HepG2 (cell line): ENCODE results near the gene ZBTB46. TPM values are rescaled to one million over a fixed set of nuclear protein-coding genes. Genes with fewer than 3 reads are reported as not detected.

Experiments used
- BHLHE40 ChIP-seq: IDR thresholded peaks from 2 replicates; pipeline ENCODE4 v1.6.1; 2011; ENCODE audit warnings: low read length, improper control_type of control experiment
- BRD4 ChIP-seq: sonication (generic); formaldehyde crosslinking; IDR thresholded peaks from 2 replicates; pipeline ENCODE4 v1.4.0; 2020; ENCODE audit warnings: missing genetic modification reagents
- BRF2 ChIP-seq: sonication (generic); formaldehyde crosslinking; IDR thresholded peaks from 2 replicates; pipeline ENCODE4 v1.8.1; 2022; ENCODE audit warnings: mild to moderate bottlenecking, missing genetic modification reagents
- E2F5 ChIP-seq: sonication (generic); formaldehyde crosslinking; conservative IDR thresholded peaks from 2 replicates; pipeline ENCODE4 v1.4.0; 2020; ENCODE audit warnings: missing genetic modification reagents
- FOXA3 ChIP-seq: IDR thresholded peaks from 2 replicates; pipeline ENCODE4 v1.6.1; 2016; ENCODE audit warnings: missing genetic modification reagents, missing compliant biosample characterization
- PITX1 ChIP-seq: sonication (generic); formaldehyde crosslinking; IDR thresholded peaks from 2 replicates; pipeline ENCODE4 v1.5.1; 2020; ENCODE audit warnings: mild to moderate bottlenecking, missing genetic modification reagents
- ZBTB7A ChIP-seq: sonication (generic); formaldehyde crosslinking; IDR thresholded peaks from 2 replicates; pipeline ENCODE4 v1.8.0; 2022; ENCODE audit warnings: mild to moderate bottlenecking, missing genetic modification reagents
- ZNF232 ChIP-seq: sonication (generic); formaldehyde crosslinking; IDR thresholded peaks from 2 replicates; pipeline ENCODE4 v1.4.0; 2020; ENCODE audit warnings: missing genetic modification reagents, borderline replicate concordance
- ZNF572 ChIP-seq: sonication (generic); formaldehyde crosslinking; IDR thresholded peaks from 2 replicates; pipeline ENCODE4 v1.5.1; 2020; ENCODE audit warnings: mild to moderate bottlenecking, missing genetic modification reagents
- polyA plus RNA-seq, 8 experiments: library from polyadenylated mRNA; depleted of rRNA in 3 of 8; stranded (reverse) in 7 of 8; unstranded in 1 of 8; fragments of >200 nt; fragmentation: Illumina TruSeq in 4 of 8; extraction: Trizol in 4 of 8; gene quantifications; 2 replicates each; pipeline versions ENCODE4 v1.2.1 to v1.2.3, GENCODE V29; 2011 to 2016; ENCODE audit warnings: low read depth in 4 of 8, missing spikeins in 1 of 8, mixed read lengths in 1 of 8; ENCODE audit not compliant: insufficient read depth in 1 of 8
- total RNA-seq, 5 experiments: library from RNA; depleted of rRNA; stranded (reverse); fragments of >200 nt; fragmentation: Illumina TruSeq; extraction: Trizol; gene quantifications; 2 replicates each; pipeline ENCODE4 v1.2.3, GENCODE V29; 2016; ENCODE audit warnings: low read depth in 1 of 5
- TF ChIP-seq, protein P1 (sequence below): sonication (generic); formaldehyde crosslinking; IDR thresholded peaks from 2 replicates; pipeline ENCODE4 v1.5.1; 2020; ENCODE audit warnings: mild to moderate bottlenecking, missing genetic modification reagents, moderate library complexity

Gene ZBTB46
- total and polyA plus RNA-seq, 2 of the 13 experiments (the other 11 are each of a cell fraction or from before 2014, with no cell fraction given) = 1.6 to 13.5 TPM

- TF ChIP-seq, protein P1, sequence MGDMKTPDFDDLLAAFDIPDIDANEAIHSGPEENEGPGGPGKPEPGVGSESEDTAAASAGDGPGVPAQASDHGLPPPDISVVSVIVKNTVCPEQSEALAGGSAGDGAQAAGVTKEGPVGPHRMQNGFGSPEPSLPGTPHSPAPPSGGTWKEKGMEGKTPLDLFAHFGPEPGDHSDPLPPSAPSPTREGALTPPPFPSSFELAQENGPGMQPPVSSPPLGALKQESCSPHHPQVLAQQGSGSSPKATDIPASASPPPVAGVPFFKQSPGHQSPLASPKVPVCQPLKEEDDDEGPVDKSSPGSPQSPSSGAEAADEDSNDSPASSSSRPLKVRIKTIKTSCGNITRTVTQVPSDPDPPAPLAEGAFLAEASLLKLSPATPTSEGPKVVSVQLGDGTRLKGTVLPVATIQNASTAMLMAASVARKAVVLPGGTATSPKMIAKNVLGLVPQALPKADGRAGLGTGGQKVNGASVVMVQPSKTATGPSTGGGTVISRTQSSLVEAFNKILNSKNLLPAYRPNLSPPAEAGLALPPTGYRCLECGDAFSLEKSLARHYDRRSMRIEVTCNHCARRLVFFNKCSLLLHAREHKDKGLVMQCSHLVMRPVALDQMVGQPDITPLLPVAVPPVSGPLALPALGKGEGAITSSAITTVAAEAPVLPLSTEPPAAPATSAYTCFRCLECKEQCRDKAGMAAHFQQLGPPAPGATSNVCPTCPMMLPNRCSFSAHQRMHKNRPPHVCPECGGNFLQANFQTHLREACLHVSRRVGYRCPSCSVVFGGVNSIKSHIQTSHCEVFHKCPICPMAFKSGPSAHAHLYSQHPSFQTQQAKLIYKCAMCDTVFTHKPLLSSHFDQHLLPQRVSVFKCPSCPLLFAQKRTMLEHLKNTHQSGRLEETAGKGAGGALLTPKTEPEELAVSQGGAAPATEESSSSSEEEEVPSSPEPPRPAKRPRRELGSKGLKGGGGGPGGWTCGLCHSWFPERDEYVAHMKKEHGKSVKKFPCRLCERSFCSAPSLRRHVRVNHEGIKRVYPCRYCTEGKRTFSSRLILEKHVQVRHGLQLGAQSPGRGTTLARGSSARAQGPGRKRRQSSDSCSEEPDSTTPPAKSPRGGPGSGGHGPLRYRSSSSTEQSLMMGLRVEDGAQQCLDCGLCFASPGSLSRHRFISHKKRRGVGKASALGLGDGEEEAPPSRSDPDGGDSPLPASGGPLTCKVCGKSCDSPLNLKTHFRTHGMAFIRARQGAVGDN (CRISPR knock-in tag) = peak; percentile 34; the same call in 1 of the 2 replicates
- TF ChIP-seq PITX1 (0 out of 2 replicates have a peak, but pooled peaks have one; percentile 14), E2F5 (no peak), FOXA3 (CRISPR knock-in tag) (no peak), BRF2 (CRISPR knock-in tag) (no peak), ZBTB7A (CRISPR knock-in tag) (no peak), ZNF232 (no peak), BRD4 (CRISPR knock-in tag) (no peak), ZNF572 (CRISPR knock-in tag) (no peak), BHLHE40 (peak; percentile 51; the same call in 1 of the 2 replicates)
Observed at GRCh38 chr20:63811491-63811875, 19.6 kb downstream of the ZBTB46 start (continued).
